HG03139 (cell line): ENCODE measurements around the gene KRTAP2-1.
"Not testable (repeated sequence)": the region's sequence is repeated elsewhere in the genome, so short reads cannot be mapped to it uniquely, and the experiment has no call there.

ENCODE experiments used
- ATAC-seq: cut with Tn5 transposase; IDR thresholded peaks from one replicate; pipeline ENCODE4 v1.9.1; 2021; ENCODE audit not compliant: unreplicated experiment

The KRTAP2-1 gene

DNA sequence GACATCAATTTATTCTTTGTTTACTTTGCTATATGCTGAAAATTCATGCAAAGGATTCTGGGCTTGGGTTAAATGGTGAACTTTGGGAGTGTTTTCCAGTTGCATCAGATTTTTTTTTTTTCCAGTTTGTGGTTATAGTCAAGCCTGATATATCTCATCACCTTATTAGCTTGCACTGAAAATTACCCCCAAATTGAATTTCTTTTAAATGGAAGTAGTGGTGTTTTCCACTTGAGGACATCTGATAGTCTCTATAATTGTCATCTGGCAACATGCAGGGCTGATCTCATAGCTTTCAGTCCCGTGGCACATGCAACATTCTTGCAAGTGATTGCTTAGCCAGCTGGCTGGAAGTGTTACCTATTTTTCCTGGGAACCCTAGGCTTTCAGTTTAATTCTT is 33.5 kb downstream of the KRTAP2-1 start:
- no peak for ATAC-seq

DNA sequence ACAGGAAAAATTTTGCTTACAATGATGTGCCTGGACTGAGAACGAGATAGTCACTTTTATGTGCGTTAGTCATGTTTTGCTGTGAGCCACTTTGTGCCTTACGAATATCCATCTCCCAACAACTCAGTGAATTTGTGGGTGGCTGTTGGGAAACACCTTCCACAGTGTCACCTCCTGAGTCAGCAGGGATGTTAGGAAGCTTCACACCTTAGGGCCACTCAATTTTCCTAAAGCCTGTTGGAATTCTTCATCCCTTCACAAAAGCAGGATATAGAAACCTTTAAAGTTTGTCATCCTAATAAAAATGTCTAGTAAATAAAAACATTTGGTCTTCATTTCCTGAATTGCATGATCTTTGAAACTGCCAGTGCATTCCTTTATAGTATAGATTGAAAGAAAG is 33.9 kb downstream of the KRTAP2-1 start:
- no peak for ATAC-seq

DNA sequence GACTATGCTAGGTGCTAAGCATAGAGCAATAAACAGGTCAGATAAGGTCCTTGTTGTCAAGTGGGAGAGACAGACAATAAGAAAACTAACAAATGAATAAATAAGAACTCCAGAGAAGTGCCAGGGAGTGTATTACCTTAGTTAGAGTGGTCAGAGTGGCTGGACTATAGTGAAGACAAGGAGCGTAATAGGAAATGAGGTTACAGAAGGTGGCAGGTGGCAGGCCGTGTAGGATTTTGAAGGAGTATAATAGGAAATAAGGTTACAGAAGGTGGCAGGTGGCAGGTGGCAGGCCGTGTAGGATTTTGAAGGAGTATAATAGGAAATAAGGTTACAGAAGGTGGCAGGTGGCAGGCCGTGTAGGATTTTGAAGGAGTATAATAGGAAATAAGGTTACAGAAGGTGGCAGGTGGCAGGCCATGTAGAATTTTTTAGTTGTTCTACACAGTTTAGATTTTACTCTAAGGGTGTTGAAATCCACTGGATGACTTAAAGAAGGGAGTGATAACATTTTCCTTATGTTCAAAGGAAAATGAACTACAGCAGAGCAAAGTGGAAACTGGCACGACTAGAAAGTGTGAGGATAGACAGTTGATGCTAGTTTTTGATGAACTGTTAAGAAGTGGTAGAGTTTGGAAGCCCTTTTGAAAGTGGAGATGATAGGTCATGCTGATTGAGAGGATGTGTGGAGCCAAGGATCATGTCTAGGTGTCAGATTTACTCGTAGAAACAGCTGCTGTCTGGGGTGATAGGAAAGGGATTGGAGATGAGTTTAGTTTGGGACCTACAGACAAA is 34.6 kb downstream of the KRTAP2-1 start:
- no peak for ATAC-seq

DNA sequence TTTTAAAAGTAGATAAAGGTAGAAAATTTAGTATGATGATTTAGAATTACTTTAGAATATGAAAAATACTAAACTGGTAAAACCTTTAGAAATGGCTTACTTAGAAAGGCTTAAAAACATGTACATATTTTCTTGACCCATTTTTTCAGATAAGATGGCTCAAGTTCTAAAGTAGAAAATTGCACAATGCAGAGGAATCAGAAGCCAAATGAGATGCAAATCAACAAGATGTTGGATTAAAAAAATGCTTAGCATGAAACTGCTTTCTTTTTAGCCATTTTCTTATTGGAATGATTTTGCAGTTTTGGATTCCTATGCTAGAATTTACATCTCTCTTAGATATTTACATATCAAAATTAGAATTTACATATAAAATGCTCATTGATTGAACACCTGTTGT is 36.7 kb downstream of the KRTAP2-1 start:
- ATAC-seq: no peak

DNA sequence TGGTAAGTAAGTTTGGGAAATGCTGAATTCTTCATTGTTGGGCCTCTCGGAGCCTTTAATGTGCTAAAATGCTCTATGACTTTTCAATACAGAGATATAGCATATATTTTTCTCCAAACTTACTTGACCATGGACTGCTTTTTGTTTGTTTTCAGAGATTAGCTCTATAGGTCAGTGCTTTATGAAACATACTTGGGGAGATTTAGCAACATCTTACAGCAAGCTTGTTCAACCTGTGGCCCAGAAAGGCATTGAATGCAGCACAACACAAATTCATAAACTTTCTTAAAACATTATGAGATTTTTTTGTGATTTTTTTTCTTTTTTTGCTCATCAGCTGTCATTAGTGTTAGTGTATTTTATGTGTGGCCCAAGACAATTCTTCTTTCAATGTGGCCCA is 37.2 kb downstream of the KRTAP2-1 start:
- no peak for ATAC-seq

DNA sequence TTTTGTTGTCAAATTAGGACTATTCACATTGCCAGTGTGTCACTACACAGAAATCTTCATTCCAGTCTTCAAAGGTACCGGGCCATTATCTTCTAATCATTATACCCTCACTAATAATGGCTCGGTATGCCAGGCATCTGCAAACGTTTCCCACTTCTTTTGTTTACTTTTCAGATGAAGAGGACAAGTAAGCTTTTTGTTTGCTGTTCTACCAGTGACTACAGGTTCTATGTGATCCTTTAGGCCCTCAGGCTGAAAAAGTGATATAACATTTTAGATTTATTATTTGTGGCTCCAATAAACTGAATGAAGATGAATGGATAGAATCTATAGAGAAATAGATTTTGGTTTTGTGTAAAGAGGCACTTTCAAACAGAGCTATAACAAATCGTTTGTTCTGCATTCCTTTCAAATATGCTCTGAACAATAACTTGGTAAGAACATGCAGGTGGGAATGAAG is 37.8 kb downstream of the KRTAP2-1 start:
- no peak for ATAC-seq

DNA sequence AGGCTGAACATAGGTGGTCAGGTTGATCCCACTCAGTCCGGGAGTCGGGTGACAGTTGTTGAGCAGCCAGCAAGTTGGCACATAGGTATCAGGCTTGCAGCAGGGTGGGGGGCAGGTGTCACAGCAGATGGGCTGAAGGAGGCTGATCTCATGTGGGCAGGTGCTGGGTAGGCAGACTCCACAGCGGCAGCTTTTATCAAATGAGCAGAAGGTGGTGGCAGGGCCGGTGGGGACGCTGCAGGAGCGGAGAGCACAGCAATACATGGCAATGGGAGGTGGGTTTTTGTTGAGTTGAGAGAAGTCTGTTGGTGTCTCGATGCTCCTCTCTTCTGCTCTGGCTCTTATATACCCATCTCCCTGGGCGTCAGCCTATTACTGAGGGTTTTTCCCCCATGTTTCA is 38.3 kb downstream of the KRTAP2-1 start, which contains the start of gene KRTAP3-1:
TSS of gene KRTAP3-1 (minus strand) at position 318 of the 400 bp plus-strand sequence. CDS start at position 264, 54 bp downstream.
- no peak for ATAC-seq

DNA sequence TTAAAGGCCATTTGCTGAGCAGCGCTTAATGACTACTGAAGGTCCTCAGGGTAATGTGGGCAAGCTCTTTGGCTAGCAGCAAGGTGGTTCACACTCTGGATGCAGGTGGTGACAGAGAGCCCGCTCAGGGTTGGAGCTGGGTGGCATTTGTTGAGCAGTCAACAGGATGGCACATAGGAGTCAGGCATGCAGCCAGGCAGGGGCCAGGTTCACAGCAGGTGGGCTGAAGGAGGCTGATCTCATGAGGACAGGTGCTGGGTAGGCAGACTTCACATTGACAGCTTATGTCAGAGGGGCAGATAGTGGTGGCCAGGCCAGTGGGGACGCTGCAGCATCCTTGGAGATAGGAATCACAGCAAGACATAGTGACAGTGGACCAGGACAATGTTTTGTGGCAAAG is 42.7 kb downstream of the KRTAP2-1 start:
- ATAC-seq: no peak

DNA sequence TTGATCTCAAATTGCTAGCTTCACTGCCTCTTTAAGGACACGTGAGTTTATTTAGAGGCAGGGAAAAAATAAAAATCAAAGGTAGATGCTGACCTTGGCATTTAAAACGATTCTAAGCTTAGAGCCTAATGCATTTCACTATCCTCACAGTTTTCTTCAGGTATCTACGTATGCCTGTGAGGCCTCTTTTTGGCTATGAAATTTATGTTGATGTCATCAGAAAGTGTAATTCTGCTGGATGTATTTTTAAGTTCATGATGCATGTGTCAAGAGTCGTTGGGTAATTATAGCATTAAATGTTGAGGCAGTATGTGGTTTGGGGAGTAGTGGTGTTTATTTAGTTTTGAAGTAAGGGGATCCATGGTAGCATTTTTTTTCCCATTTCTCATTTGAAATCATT is 43.2 kb downstream of the KRTAP2-1 start:
- no peak for ATAC-seq

DNA sequence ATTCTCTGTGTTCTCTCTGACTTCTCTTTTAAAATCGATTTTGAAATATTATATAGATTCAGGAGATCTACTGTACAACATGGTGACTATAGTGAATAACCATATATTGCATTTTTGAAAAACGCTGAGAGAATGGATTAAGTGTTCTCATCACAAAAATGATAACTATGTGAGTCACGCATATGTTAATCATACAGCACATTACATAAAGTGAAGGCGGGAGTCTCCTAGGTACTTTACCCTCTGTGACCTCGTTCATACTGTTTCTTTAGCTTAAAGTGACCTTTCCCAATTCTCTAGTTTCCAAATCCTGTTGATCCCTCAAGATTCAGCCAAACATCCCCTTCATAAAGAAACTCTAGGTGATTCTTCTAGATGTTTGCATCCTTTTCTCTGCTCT is 44.3 kb downstream of the KRTAP2-1 start:
- ATAC-seq: no peak

DNA sequence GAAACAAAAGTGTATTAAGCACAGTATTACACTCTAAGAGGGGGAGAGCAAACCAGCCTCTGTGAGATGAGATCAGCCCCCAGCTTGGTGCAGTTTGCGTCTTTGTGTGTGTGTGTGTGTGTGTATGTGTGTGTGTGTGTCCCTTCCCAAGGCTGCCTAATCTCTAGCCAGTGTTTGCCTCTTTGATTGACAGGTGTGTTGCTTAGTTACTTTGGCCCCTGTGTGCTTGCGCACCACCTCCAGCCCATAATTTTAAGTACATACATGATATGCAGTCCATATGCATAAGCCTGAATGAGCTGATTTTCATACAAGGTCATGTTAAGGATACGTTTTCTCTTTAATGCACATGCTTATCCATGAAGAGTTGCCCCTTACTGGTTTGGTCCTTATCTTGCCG is 45.3 kb downstream of the KRTAP2-1 start:
- no peak for ATAC-seq

DNA sequence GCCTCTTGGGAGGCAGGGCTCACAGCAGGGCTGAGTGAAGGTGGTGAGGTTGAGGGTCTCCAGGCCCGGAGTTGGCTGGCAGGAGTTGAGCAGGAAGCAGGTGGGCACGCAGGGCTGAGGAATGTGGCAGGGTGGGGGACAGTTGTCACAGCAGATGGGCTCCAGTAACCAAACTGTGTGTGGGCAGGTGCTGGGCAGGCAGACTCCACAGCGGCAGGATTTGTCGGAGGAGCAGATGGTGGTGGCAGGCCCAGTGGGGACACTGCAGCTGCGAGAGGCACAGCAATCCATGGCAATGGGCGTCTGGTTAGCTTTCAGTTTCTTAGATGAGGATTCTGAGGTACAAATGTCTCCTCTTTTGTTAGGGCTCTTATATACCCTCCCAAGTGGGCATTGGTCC is 47.6 kb downstream of the KRTAP2-1 start, which contains the start of gene KRTAP3-2:
TSS of gene KRTAP3-2 (minus strand) at position 344 of the 400 bp plus-strand sequence. CDS start at position 291, 53 bp downstream.
- ATAC-seq: not testable (repeated sequence)

DNA sequence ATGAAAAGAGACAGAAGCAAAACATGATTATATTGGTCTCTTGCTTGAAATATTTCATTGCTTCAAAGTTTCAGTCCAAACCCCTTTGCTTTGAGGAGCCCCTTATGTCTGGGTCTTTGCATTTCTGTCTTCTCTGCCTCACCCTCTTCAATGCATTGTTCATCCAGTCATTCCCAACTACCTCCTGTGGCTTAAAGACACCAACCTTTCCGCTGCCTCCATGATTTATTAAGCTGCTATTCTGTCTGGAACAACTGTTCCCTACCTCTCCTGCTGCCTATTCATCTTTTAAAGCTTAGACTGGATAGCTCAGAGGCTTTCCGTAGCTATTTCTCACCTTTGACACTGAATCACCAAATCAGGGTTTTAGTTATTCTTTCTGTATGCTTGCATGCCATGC is 49.8 kb downstream of the KRTAP2-1 start:
- ATAC-seq: no peak

DNA sequence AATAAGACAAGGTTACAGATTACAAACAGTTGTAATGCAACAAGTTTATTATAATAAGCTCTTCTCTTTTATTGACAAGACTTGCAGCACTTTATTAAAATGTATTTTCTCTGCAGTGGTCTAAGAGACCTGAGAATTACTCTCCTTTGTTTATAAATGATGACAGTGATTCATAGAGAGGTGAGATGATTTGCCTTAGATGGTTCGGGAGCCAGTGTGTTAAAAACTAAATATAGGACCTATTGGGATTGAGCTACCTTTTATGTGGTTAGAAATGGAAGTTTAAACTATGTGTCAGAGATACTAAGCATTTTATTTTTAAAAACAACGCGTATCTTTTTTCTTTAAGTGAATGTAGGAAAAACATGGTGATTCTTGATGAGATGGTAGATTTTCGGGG is 50.3 kb downstream of the KRTAP2-1 start:
- no peak for ATAC-seq
